Stimulated activated CD4-positive, alpha-beta T cell treated with anti-CD3 and anti-CD28 coated beads, Interleukin-4, amount 100 ng/mL, for 1 hour (primary cell): ENCODE results near the gene BPGM.
"Not testable (repeated sequence)": the region's sequence is repeated elsewhere in the genome, so short reads cannot be mapped to it uniquely, and the experiment has no call there.

ENCODE experiments used
- DNase-seq: peaks from one replicate; pipeline ENCODE4 v3.0.0-alpha.2; 2020

The BPGM gene

GRCh38 chr7:134667899-134668298 is 21.2 kb downstream of the BPGM start:
- DNase-seq: no peak

DNA sequence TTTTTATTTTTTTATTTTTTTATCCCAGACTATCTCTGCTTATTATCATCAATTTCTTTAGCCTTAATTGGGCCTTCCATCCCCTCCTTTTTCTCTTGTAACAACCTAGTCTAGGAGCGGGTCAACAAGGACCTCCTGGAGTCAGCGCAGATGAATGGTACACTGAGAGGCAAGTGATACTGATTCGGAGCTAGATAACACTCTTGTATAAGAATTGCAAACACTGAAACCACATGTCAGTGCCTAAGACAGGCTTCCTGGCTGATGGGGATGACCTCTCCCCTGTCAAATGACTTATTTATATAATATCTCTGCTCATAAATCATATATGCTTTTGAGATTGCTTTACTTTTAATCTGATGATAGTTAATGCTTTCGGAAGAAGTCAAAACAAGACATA is 22.7 kb downstream of the BPGM start:
- DNase-seq: no peak

DNA sequence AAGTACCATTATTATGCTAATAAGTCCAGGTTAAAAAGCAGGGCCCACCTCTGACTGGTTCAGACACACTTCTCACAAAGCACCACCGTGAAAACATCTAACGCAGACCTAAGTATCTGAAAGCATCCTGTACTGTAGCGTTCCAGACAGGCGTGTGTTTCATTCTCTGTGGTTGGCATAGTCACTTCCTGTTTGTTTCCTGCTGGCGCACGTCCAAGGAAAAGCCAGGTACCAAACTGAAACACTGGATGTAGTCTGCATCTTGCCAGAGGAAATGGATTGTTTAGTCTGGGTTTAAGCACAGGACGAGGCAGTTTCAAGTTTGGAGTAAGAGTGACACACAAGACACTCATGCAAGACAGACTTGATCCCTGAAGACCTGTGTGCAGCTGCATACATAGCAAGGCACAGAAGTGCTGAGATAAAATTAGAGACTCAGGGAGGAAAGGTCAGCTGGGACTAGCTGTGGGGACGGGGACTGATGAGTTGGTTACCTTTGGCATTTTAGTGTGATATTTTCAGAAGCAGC is 23.3 kb downstream of the BPGM start:
- DNase-seq: peak; percentile 67

- DNase-seq: no peak
These were observed 25.0 kb downstream of the BPGM start for GRCh38 chr7:134671609-134672008.

DNA sequence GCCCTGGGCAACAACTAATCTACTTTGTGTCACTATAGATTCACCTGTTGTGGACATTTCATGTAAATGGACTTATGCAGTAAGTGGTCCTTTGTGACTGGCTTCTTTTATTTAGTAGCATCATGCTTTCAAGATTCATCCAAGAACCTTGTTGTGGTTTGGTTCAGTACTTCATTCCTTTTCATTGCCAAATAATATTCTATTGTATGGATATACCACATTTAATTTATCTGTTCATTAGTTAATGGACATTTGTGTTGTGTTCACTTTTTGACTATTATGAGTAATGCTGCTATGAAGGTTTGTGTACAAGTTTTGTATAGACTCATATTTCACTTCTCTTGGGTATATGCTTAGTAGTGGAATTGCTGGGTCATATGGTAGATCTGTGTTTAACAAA is 27.8 kb downstream of the BPGM start:
- no peak for DNase-seq

- DNase-seq: no peak
These were observed 30.1 kb downstream of the BPGM start for GRCh38 chr7:134676743-134677142.

- DNase-seq: no peak
These were observed 31.5 kb downstream of the BPGM start for GRCh38 chr7:134678115-134678514.

GRCh38 chr7:134679006-134679405 is 32.4 kb downstream of the BPGM start:
- DNase-seq: no peak

GRCh38 chr7:134684165-134684564 is 37.5 kb downstream of the BPGM start:
- DNase-seq: no peak

GRCh38 chr7:134685250-134685649 is 38.6 kb downstream of the BPGM start:
- no peak for DNase-seq

- DNase-seq: no peak
These were observed 40.1 kb downstream of the BPGM start for GRCh38 chr7:134686786-134687185.

GRCh38 chr7:134689550-134689949 is 42.9 kb downstream of the BPGM start:
- DNase-seq: not testable (repeated sequence)

- no peak for DNase-seq
These were observed 43.4 kb downstream of the BPGM start for GRCh38 chr7:134690016-134690415.

GRCh38 chr7:134690614-134691504 is 44.2 kb downstream of the BPGM start:
- DNase-seq: no peak

DNA sequence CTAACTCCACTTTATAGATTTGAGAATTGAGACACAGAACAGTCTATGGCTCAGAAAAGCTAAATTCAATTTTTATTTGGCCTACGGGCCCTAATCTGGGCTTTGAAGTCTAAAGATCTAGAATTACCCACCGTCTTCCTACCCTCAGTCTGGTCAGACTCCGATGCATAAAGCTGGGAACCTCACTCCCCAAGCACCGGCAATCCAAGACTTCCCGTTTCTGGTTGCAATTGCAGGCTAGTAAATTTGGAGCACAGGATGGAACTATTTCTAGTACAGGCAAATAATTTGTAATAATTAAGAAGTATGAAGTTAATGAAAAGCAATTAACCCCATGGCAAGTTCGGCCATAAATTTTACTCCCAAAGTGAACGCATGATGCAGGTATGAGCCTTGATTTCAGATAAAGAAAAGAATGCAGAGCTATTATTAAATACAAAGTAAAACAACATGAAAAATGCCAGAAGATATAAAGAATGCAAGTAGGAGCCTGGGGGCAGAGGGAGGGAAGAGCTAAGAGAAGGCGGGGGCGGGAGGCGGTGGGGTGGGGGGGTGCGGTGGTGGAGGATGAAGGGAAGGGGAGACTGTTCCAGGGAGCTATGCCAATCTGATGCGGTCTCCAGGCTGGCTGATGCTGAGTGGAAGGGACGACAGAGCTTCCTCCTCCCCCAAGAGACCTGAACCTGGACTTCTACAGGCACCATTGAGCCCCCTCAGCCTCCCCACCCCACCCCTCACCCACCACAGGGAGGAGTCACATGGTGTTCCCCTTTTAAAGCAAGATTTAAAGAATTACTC is 45.1 kb downstream of the BPGM start:
- no peak for DNase-seq

DNA sequence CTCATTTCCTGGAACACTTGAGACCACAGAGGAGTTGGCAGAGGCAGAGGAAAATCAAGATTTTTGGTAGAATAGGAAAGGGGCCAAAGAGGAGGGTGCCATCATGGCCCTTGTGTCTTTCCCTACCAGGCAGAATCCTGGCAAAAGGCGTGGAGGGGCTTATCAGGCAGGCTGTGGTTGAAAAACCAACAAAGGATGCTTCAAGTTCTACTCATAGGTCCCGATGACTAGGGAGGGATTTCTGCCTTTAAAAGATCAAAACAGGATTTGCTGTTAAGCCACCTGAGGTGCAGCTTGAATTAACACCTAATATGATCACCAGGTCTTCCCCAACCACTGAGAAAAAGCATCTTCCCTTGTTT is 45.7 kb downstream of the BPGM start:
- DNase-seq: no peak

- no peak for DNase-seq
These were observed 46.6 kb downstream of the BPGM start for GRCh38 chr7:134693256-134693655.

DNA sequence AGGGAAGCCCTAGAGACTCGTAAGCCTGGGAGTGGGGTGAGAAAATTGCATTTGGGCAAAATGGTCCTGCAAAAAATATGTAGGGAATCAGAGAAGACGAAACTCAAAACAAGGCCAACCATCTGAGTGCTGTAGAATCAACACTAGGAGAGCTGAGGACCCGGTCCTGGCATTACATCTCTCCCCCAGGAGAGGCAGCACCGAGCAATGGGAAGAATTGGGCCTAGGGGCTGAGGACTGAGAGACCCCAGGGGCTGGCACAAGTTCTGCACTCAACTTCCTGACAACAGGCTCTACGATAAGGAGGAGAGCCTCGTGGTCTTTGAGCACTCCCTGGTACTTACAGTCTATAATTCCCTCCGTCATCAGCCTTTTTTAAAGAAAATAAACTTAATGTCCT is 47.6 kb downstream of the BPGM start:
- no peak for DNase-seq

DNA sequence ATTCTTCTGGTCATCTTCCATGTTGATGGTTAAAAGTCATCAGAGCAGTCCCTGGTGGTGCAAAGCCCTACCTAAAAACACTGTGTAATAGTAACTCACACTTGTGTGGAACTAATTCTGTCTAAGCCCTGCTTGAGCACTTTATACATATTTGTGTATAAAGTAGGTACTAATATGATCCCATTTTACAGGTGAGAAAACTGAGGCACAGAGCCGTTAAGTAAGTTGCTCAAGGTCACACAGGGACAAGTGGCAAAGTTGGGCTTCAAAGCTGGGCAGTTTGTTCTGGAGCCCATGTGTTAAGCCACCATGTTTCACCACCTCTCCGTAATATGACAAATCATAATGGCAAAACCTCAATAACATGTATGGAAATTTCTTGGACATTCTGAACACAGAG is 48.1 kb downstream of the BPGM start:
- DNase-seq: no peak

DNA sequence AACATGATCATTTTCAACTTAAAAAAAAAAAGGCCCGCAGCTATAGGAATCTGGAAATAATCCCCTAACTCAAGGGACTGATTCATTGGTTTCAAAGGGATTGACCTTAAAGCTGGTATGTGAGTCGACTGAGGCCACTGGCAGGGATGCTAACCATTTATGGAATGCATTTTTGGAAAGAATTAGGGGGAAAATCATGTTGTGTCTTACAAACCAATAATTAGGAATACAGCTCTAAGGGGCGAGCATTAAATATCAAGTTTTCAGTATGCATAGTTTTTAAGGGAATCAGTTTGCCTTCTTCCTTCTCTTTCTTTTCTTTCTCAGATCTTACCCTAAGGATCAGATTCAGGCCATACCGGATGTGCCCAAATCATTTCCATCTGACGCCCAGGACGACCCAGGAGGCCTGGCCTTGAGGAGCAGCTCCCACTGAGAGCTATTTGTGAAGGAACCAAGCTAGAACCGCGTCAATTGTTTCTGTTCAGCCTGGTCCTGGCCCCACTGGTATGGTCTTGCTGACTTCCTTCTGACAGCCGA is 48.7 kb downstream of the BPGM start:
- no peak for DNase-seq

- DNase-seq: no peak
These were observed 49.6 kb downstream of the BPGM start for GRCh38 chr7:134696261-134696660.

DNA sequence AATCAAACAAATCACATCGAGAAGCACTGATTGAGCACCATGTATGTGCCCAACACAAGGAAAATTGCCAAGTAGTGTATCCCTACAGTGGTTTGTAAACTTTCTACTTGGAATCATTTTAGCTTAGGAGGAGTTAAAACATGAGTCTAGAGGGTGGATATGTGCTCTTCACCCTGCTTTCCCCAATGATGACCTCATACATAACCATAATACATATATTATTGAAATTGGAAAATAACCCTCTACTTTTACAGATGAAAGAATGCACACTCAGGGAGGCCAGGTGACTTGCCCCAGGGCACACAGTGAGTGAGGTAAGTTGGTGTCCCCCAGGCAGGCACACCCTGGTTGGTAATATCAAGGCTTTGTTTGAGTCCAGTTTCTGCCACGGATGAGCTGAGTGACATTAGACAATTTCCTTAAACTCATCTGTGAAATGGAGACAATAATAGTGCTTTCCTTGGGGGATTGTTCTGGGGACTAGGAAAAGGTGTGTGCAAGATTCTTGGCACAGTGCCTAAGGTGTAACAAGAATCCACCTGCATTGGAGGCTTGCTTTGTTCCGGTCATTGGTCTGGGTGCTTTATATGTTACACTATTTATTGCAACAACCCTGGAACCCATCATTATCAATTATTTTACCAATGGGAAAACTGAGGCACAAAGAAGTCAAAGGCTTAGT is 50.7 kb downstream of the BPGM start:
- no peak for DNase-seq

DNA sequence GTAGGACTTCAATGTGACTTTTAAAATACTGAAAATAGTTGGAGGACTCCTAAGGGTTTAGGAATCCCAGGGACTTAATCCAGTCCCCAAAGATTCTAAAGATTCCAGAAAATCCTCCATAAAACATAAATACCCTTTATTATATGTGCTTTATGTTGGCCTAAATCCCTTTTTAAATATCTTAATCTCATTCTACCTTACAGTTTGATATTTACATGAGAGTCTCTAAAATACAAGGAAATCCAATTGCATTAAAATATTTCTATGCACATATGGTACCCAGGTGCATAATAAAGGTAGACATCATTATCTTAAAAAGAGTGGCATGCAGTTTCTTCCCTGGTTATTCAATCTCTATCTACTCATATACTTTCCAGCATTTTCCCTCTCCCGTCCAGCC is 51.8 kb downstream of the BPGM start:
- no peak for DNase-seq
